GM12878 (cell line): Measurements from ENCODE around the gene UBASH3B. TPM values are rescaled to one million over a fixed set of nuclear protein-coding genes. Genes with fewer than 3 reads are reported as not detected.

Experiments
- ATAC-seq: fragments of 200-7000 bp; cut with Tn5 transposase; 3 replicates; pipeline ENCODE4 v1.9.1; 2020; ENCODE audit warnings: mild to moderate bottlenecking, moderate library complexity
- BruUV-seq: library from RNA; stranded (reverse); fragments of 400-500 nt; replicated peaks from 2 replicates; lab custom pipeline; 2021; lab: Mats Ljungman, UMichigan
- CTCF ChIA-PET: fragments of 300-600 bp; sonication (Branson Sonifier 250); formaldehyde crosslinking; extraction: SDS; loops from one replicate; lab custom pipeline; 2021; ENCODE audit warnings: inconsistent platforms; lab: Yijun Ruan, JAX
- POLR2A ChIA-PET: fragments of 350-600 bp; formaldehyde crosslinking; extraction: SDS; loops from one replicate; lab custom pipeline; 2021; ENCODE audit warnings: inconsistent platforms; lab: Charles Lee
- RAD21 ChIA-PET: fragments of 300-600 bp; sonication (Branson Sonifier 250); formaldehyde crosslinking; loops from one replicate; lab custom pipeline; 2023; ENCODE audit warnings: antibody characterized with exemption; ENCODE audit not compliant: unreplicated experiment; lab: Charles Lee
- SMC1A ChIA-PET: fragments of 300-600 bp; sonication (Branson Sonifier 250); formaldehyde crosslinking; loops from one replicate; lab custom pipeline; 2023; ENCODE audit not compliant: unreplicated experiment, uncharacterized antibody; lab: Charles Lee
- DNase-seq: peaks from one replicate; pipeline ENCODE4 v3.0.0-alpha.2; 2011; ENCODE audit warnings: low read depth, low spot score
- FAIRE-seq: peaks from 3 replicates; lab custom pipeline; 2011; peaks lifted over from hg19 to GRCh38; lab: Jason Lieb, UNC
- H2AFZ ChIP-seq: 2 replicates; pipeline ENCODE4 v1.6.0; 2011; ENCODE audit warnings: low read depth, low read length, control low read depth; ENCODE audit not compliant: control insufficient read depth
- H3K27ac ChIP-seq: 2 replicates; pipeline ENCODE4 v1.5.1; 2011; ENCODE audit warnings: control low read depth; ENCODE audit not compliant: control insufficient read depth, insufficient read depth
- H3K27me3 ChIP-seq, 2 experiments: replicated peaks in 1 of 2; 2 replicates each; pipeline versions ENCODE4 v1.6.0 to v1.6.1; 2011; ENCODE audit warnings: low read length in 1 of 2; ENCODE audit not compliant: control insufficient read depth in 2 of 2, insufficient read depth in 2 of 2
- H3K36me3 ChIP-seq, 2 experiments: 2 replicates each; pipeline ENCODE4 v1.5.1; 2011; ENCODE audit warnings: low read length in 1 of 2; ENCODE audit not compliant: control insufficient read depth in 2 of 2, insufficient read depth in 2 of 2
- H3K4me1 ChIP-seq: 2 replicates; pipeline ENCODE4 v1.6.1; 2011; ENCODE audit warnings: mild to moderate bottlenecking, low read length, moderate library complexity, mixed read lengths; ENCODE audit not compliant: control insufficient read depth, insufficient read depth
- H3K4me2 ChIP-seq: 2 replicates; pipeline ENCODE4 v1.6.0; 2011; ENCODE audit warnings: control low read depth; ENCODE audit not compliant: control insufficient read depth, insufficient read depth
- H3K4me3 ChIP-seq: fragments of 200-600 bp; sonication (generic); 2 replicates; pipeline ENCODE4 v1.5.1; 2016
- H3K79me2 ChIP-seq: 2 replicates; pipeline ENCODE4 v1.6.0; 2011; ENCODE audit warnings: low read length; ENCODE audit not compliant: control insufficient read depth, insufficient read depth
- H3K9ac ChIP-seq: 2 replicates; pipeline ENCODE4 v1.8.0; 2011; ENCODE audit warnings: low read length, control low read depth, mixed read lengths; ENCODE audit not compliant: control insufficient read depth, insufficient read depth
- H3K9me3 ChIP-seq: replicated peaks from 3 replicates; pipeline ENCODE4 v1.5.1; 2011; ENCODE audit warnings: mild to moderate bottlenecking, low read length; ENCODE audit not compliant: control insufficient read depth, insufficient read depth
- H4K20me1 ChIP-seq: 2 replicates; pipeline ENCODE4 v1.6.0; 2011; ENCODE audit not compliant: control insufficient read depth, insufficient read depth
- BMI1 ChIP-seq: fragments of 450-650 bp; IDR thresholded peaks from 2 replicates; pipeline ENCODE4 v1.6.1; 2016; ENCODE audit warnings: mild to moderate bottlenecking, moderate library complexity, borderline replicate concordance
- CBX5 ChIP-seq: sonication (generic); IDR thresholded peaks from 2 replicates; pipeline ENCODE4 v1.6.1; 2016; ENCODE audit warnings: low read depth, moderate library complexity, mild to moderate bottlenecking, inconsistent platforms
- CREM ChIP-seq: IDR thresholded peaks from 2 replicates; pipeline ENCODE4 v1.6.1; 2014; ENCODE audit warnings: antibody characterized with exemption, low read depth
- CTCF ChIP-seq, 3 experiments: IDR thresholded peaks in 2 of 3; conservative IDR thresholded peaks in 1 of 3; 2 replicates each; pipeline ENCODE4 v1.5.1; 2011; ENCODE audit warnings: low read depth in 3 of 3, low read length in 3 of 3, mild to moderate bottlenecking in 3 of 3, control low read depth in 2 of 3, moderate library complexity in 2 of 3, inconsistent platforms in 1 of 3, mixed read lengths in 1 of 3; ENCODE audit not compliant: control insufficient read depth in 2 of 3, insufficient read depth in 1 of 3; ENCODE audit errors: extremely low read depth in 1 of 3
- ESRRA ChIP-seq: IDR thresholded peaks from 2 replicates; pipeline ENCODE4 v1.6.1; 2012; ENCODE audit warnings: mild to moderate bottlenecking, low read length, improper control_type of control experiment
- IRF4 ChIP-seq: IDR thresholded peaks from 2 replicates; pipeline ENCODE4 v1.6.1; 2011; ENCODE audit warnings: low read depth, low read length
- KLF5 ChIP-seq: fragments of 450-650 bp; IDR thresholded peaks from 2 replicates; pipeline ENCODE4 v1.6.1; 2014; ENCODE audit warnings: mild to moderate bottlenecking; ENCODE audit not compliant: partially characterized antibody
- MEF2A ChIP-seq: IDR thresholded peaks from 2 replicates; pipeline ENCODE4 v1.6.1; 2011; ENCODE audit warnings: low read depth, mild to moderate bottlenecking, low read length, moderate library complexity; ENCODE audit not compliant: insufficient read depth
- MTA2 ChIP-seq: fragments of 450-650 bp; IDR thresholded peaks from 2 replicates; pipeline ENCODE4 v1.6.1; 2016; ENCODE audit warnings: low read depth, mild to moderate bottlenecking, moderate library complexity
- POLR2A ChIP-seq: IDR thresholded peaks from 2 replicates; pipeline ENCODE4 v1.6.1; 2011; ENCODE audit warnings: low read depth, mild to moderate bottlenecking, low read length
- POLR2AphosphoS2 ChIP-seq: IDR thresholded peaks from 2 replicates; pipeline ENCODE4 v1.6.1; 2011; ENCODE audit warnings: low read depth, mild to moderate bottlenecking, low read length, improper control_type of control experiment, moderate library complexity
- RAD51 ChIP-seq: fragments of 450-650 bp; IDR thresholded peaks from 2 replicates; pipeline ENCODE4 v1.6.1; 2016; ENCODE audit warnings: moderate library complexity, mild to moderate bottlenecking, inconsistent platforms
- RCOR1 ChIP-seq: conservative IDR thresholded peaks from 2 replicates; pipeline ENCODE4 v1.6.1; 2012; ENCODE audit warnings: low read depth, low read length, improper control_type of control experiment
- RUNX3 ChIP-seq: IDR thresholded peaks from 2 replicates; pipeline ENCODE4 v1.6.1; 2012; ENCODE audit warnings: low read length, inconsistent platforms
- SIX5 ChIP-seq: IDR thresholded peaks from 2 replicates; pipeline ENCODE4 v1.6.1; 2011; ENCODE audit warnings: mild to moderate bottlenecking, low read depth, low read length, moderate library complexity; ENCODE audit not compliant: severe bottlenecking
- TCF12 ChIP-seq: IDR thresholded peaks from 2 replicates; pipeline ENCODE4 v1.6.1; 2011; ENCODE audit warnings: low read depth, mild to moderate bottlenecking, low read length
- ZNF687 ChIP-seq: fragments of 450-650 bp; IDR thresholded peaks from 2 replicates; pipeline ENCODE4 v1.6.1; 2017; ENCODE audit warnings: mild to moderate bottlenecking, moderate library complexity
- ZSCAN29 ChIP-seq: fragments of 450-650 bp; IDR thresholded peaks from 2 replicates; pipeline ENCODE4 v1.6.1; 2017; ENCODE audit warnings: mild to moderate bottlenecking, moderate library complexity
- WGBS: methylation state at CpG from one replicate; pipeline ENCODE4 v1.1.6; 2016; ENCODE audit warnings: low lambda C conversion rate; ENCODE audit not compliant: insufficient replicate concordance, insufficient coverage; ENCODE audit errors: missing lambda C conversion rate; 5-methylcytosine and 5-hydroxymethylcytosine counted together
- in situ Hi-C: fragments of 300-500 bp; cut with MboI; formaldehyde crosslinking; loops from 9 replicates; pipeline ENCODE4 v1.14.3; 2018; ENCODE audit warnings: mixed read lengths
- intact Hi-C: fragments of 100-400 bp; cut with micrococcal nuclease; formaldehyde crosslinking; loops from one replicate; pipeline ENCODE4 v1.14.2; 2022; ENCODE audit not compliant: unreplicated experiment
- polyA plus RNA-seq, 11 experiments: library from polyadenylated mRNA; depleted of rRNA in 4 of 11; unstranded in 6 of 11; stranded (reverse) in 5 of 11; fragments of >200 nt; fragmentation: Nextera tagmentation in 4 of 11; fragmentation: Illumina TruSeq in 1 of 11; extraction: Ambion mirVana in 4 of 11; extraction: Trizol in 1 of 11; gene quantifications; 1 replicate in 1 of 11; 2 replicates in 10 of 11; pipeline versions ENCODE4 v1.2.1 to v1.2.3, GENCODE V29; 2011 to 2016; ENCODE audit warnings: inconsistent platforms in 2 of 11, missing spikeins in 2 of 11, low read depth in 1 of 11
- total RNA-seq, 4 experiments: library from RNA; depleted of rRNA in 3 of 4; stranded (reverse); fragments of >200 nt in 3 of 4; fragmentation: Illumina TruSeq in 1 of 4; extraction: Trizol in 1 of 4; gene quantifications; 2 replicates each; pipeline versions ENCODE4 v1.2.1 to v1.2.3, GENCODE V29; 2013 to 2021

UBASH3B gene
- total and polyA plus RNA-seq, 10 of the 15 experiments (the other 5 are each of a cell fraction or from before 2014, with no cell fraction given): 0.18 to 3.3 (median 0.57) TPM

- TF ChIP-seq MTA2 (no peak), RUNX3 (no peak), KLF5 (no peak), RAD51 (no peak), CBX5 (no peak), POLR2AphosphoS2 (no peak), ESRRA (no peak)
Measured at GRCh38 chr11:122797651-122798050, 142.1 kb downstream of the UBASH3B start (continued).

GRCh38 chr11:122799406-122800105 lies 144.0 kb downstream of the UBASH3B start:
- ATAC-seq (no peak), FAIRE-seq (no peak), DNase-seq (no peak)
- H4K20me1 ChIP-seq: no peaks in the 10 kb centered on the region
- no TSS peak for BruUV-seq
- no peaks in the 10 kb centered on the region for H3K79me2 ChIP-seq
- no peak overlapping the region for H3K27ac ChIP-seq
- ChIA-PET RAD21 (interaction anchor here (1.0 to 10.5 kb wide), 4 partner anchors 9 to 64 kb away, joined by 6 to 254 read pairs (median 30); no protein-coding TSS in a partner anchor), POLR2A (no interaction called here), CTCF (interaction anchor here (1.5 to 13.4 kb wide), 2 partner anchors 55 to 65 kb away, joined by 3 to 490 read pairs; no protein-coding TSS in a partner anchor), SMC1A (interaction anchor here (1.3 to 11.5 kb wide), 4 partner anchors 8 to 223 kb away, joined by 3 to 294 read pairs (median 49); no protein-coding TSS in a partner anchor)
- peaks cover 9% of the 10 kb centered on the region for H3K4me1 ChIP-seq
- no peak overlapping the region for H3K9ac ChIP-seq
- in situ Hi-C loops: loop anchor here (5.0 kb wide), 2 partner anchors 53 to 223 kb away; no protein-coding TSS in a partner anchor
- H3K9me3 ChIP-seq: no peaks in the 10 kb centered on the region
- 71% methylated on average over 4 of the region's 4 CpGs for WGBS
- no peak overlapping the region for H3K4me3 ChIP-seq
- H3K36me3 ChIP-seq: no peaks in the 10 kb centered on the region
- H3K4me2 ChIP-seq: no peak overlapping the region
- no peaks in the 10 kb centered on the region for H3K27me3 ChIP-seq
- intact Hi-C loops: no loop called here
- H2AFZ ChIP-seq: no peak overlapping the region
- TF ChIP-seq POLR2A: no peak
- TF ChIP-seq ZNF687: no peak
- no peak for TF ChIP-seq TCF12
- TF ChIP-seq CTCF (IDR thresholded peaks at IDR 0.05 in 2 of 3, conservative IDR thresholded peaks at IDR 0.05 in 1 of 3; ENCODE audit: control insufficient read depth in 2 of 3, extremely low read depth in 1 of 3, insufficient read depth in 1 of 3, low read depth in 3 of 3, low read length in 3 of 3): no peak
- TF ChIP-seq BMI1: no peak
- TF ChIP-seq ESRRA: no peak
- TF ChIP-seq CREM: no peak
- TF ChIP-seq RCOR1: no peak
- TF ChIP-seq MEF2A: no peak
- no peak for TF ChIP-seq IRF4
- TF ChIP-seq ZSCAN29: no peak
- TF ChIP-seq MTA2: no peak
- no peak for TF ChIP-seq SIX5
